ENCODE measurements around the gene KCTD16.

KCTD16 gene

DNA sequence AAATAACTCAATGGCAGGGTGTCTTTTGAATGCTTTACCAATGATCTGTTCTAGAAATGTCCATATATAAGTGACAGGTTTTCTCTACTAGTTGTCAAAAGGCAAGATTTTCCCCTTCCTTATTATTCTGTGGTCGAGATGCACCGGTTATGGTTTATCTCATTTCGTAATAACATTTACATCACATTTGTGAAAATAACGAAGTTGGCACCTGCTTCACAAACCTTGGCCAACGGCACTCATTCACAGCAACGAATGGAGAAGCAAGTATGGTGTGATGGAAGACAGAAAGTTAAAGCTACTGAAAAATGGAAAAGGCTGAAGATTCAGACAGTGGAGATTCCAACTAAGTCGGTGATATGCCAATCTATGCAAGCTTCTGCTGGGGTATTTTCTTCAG is 235.8 kb downstream of the KCTD16 start:
- Histone ChIP-seq H3K27me3 (no peaks in the 10 kb centered on the region), H3K4me3 (ENCODE audit: low read depth, low read length) (no peak overlapping the region), H3K9me3 (no peaks in the 10 kb centered on the region), H3K4me1 (no peaks in the 10 kb centered on the region), H3K36me3 (no peaks in the 10 kb centered on the region)
- TF ChIP-seq, protein P1, sequence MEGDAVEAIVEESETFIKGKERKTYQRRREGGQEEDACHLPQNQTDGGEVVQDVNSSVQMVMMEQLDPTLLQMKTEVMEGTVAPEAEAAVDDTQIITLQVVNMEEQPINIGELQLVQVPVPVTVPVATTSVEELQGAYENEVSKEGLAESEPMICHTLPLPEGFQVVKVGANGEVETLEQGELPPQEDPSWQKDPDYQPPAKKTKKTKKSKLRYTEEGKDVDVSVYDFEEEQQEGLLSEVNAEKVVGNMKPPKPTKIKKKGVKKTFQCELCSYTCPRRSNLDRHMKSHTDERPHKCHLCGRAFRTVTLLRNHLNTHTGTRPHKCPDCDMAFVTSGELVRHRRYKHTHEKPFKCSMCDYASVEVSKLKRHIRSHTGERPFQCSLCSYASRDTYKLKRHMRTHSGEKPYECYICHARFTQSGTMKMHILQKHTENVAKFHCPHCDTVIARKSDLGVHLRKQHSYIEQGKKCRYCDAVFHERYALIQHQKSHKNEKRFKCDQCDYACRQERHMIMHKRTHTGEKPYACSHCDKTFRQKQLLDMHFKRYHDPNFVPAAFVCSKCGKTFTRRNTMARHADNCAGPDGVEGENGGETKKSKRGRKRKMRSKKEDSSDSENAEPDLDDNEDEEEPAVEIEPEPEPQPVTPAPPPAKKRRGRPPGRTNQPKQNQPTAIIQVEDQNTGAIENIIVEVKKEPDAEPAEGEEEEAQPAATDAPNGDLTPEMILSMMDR (IDR thresholded peaks at IDR 0.05; ENCODE audit: low read depth, low read length), result no peak
- DNase-seq, result no peak

DNA sequence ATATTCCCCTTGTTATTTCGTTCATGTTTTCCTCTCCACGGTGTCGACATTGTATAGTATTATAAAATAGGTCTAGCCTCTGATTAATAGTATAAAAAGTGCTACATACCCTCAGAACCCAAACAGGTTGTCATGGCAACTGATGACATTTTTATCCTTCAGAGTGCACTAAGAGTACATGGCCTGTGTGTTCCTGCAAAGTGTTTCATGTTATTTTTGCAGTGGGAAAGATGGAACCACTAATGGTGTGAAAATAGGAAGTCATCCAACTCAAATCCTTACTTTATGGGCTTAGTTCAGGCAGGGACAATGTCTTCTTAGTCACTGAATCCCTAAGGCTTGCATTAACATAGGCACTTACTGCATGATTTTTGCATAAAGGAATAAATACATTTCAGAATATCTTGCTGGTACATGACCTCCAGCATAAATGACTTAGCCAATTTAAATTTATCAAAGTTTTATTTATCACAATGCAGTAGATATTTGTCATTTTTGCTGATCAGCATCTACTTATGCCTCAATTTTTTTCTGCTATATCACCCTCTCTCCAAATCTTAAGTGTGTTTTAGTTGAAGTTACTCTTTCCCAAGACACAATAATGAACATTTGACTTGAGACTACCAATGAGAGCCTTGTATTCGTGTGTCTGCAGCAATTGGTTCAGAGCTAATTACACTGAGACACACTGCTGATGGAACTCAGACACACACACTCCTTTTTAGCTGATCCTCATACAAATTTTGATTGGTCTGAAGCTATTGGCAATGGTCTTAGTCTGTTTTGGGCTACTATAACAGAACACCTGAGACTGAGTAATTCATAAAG is 243.7 kb downstream of the KCTD16 start:
- TF ChIP-seq, protein P1 (IDR thresholded peaks at IDR 0.05; ENCODE audit: low read depth, low read length), result no peak
- Histone ChIP-seq H3K4me1 (no peaks in the 10 kb centered on the region), H3K4me3 (ENCODE audit: low read depth, low read length) (no peak overlapping the region), H3K36me3 (no peaks in the 10 kb centered on the region), H3K27me3 (no peaks in the 10 kb centered on the region), H3K9me3 (no peaks in the 10 kb centered on the region)
- DNase-seq, result no peak

DNA sequence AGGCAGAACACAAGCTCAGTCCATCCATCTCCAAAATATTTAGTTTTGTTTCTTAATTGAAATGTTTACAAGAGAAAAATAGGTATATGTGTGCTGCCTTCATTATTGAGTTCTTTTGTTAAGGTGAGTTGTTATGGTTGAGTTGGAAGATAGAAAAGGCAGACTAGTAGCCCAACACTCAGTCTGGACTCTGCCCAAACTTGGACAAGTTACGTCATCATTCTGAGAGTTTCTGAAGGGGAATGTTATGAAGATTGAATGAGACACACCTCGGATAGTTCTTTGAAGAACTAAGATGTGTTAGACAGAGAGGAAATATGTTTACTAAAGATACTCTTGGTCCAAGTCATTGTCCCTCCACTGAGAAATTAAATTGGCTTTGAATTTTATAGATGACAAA is 245.5 kb downstream of the KCTD16 start:
- Histone ChIP-seq H3K9me3 (no peaks in the 10 kb centered on the region), H3K36me3 (no peaks in the 10 kb centered on the region), H3K27me3 (no peaks in the 10 kb centered on the region), H3K4me1 (no peaks in the 10 kb centered on the region), H3K4me3 (ENCODE audit: low read depth, low read length) (no peak overlapping the region)
- no peak for DNase-seq
- TF ChIP-seq, protein P1 (IDR thresholded peaks at IDR 0.05; ENCODE audit: low read depth, low read length), result no peak

DNA sequence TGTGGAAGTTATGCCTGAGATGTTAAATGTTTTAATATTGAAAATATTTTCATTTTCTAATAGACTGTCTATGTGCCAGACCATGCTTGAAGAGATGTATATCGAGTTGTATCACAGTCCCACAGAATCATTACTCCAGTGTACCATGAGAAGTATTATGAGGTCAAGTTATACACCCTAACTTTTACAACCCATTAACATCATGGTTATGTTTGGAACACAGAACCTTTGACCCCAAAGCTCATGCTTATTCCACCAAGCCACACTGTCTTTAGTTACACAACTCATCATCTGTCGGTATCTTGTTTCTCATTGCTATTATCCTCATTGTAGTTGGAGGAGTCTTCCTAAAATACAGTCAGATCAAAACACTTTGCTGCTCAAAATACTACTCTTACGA is 248.0 kb downstream of the KCTD16 start:
- Histone ChIP-seq H3K27me3 (no peaks in the 10 kb centered on the region), H3K4me1 (no peaks in the 10 kb centered on the region), H3K4me3 (ENCODE audit: low read depth, low read length) (no peak overlapping the region), H3K36me3 (no peaks in the 10 kb centered on the region), H3K9me3 (no peaks in the 10 kb centered on the region)
- TF ChIP-seq, protein P1 (IDR thresholded peaks at IDR 0.05; ENCODE audit: low read depth, low read length), result no peak
- DNase-seq, result no peak

DNA sequence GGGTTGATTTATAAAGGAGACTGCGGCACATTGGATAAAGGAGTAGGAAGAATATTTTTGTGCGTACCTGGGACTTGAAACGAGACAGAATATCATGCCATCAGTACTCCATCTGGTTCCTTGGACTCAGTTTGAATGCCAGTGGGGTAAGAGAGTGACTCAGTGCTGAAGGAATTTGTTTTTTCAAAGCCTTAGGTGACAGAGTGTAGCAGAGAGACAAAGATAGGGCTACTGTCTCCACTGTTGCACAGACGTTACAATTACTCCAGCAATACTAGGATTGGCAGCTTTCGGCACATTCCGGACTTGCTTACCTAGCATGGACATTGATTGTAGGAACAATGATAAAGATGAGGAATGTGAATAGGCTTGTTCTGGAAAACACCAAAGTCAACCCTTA is 250.7 kb downstream of the KCTD16 start:
- no peaks in the 10 kb centered on the region for H3K4me1 ChIP-seq
- no peak for DNase-seq
- no peaks in the 10 kb centered on the region for H3K36me3 ChIP-seq

More for the DNA sequence above, 250.7 kb downstream of the KCTD16 start:
- TF ChIP-seq, protein P1 (IDR thresholded peaks at IDR 0.05; ENCODE audit: low read depth, low read length), result no peak
- Histone ChIP-seq H3K27me3 (no peaks in the 10 kb centered on the region), H3K9me3 (no peaks in the 10 kb centered on the region), H3K4me3 (ENCODE audit: low read depth, low read length) (no peak overlapping the region)
